ENCODE results near the gene FBXO11.

GRCh38 chr2:47844162-47844561 is 62.1 kb downstream of the FBXO11 start:
- TF ChIP-seq POLR2AphosphoS5 (IDR thresholded peaks at IDR 0.05; ENCODE audit: low read depth, low read length) (no peak), POLR2A (IDR thresholded peaks at IDR 0.05; ENCODE audit: low read depth, low read length) (no peak)

All from GM12891 (cell line).